ENCODE results near the gene NAP1L1.

GRCh38 chr12:76020731-76021672 is 63.5 kb downstream of the NAP1L1 start:
- no peak for TF ChIP-seq MAX (CRISPR knock-in tag; IDR thresholded peaks at IDR 0.05)
- no peak for TF ChIP-seq CTCF (IDR thresholded peaks at IDR 0.05)
- TF ChIP-seq E2F1 (CRISPR knock-in tag; IDR thresholded peaks at IDR 0.05) = no peak
- TF ChIP-seq ATF3 (CRISPR knock-in tag; conservative IDR thresholded peaks at IDR 0.05) = no peak

Data from WTC11 (cell line).